ENCODE results near the gene ANKRD34A. TPM values are rescaled to one million over a fixed set of nuclear protein-coding genes. Genes with fewer than 3 reads are reported as not detected.

The ANKRD34A gene
- total and polyA plus RNA-seq, 2 of the 13 experiments (the other 11 are each of a cell fraction or from before 2014, with no cell fraction given) = 0.05 to 0.07 TPM

GRCh38 chr1:145927063-145927886 lies 37.1 kb downstream of the ANKRD34A start, which contains the start of gene RBM8A (continued):
- TF ChIP-seq FIP1L1 (IDR thresholded peaks at IDR 0.05; ENCODE audit: borderline replicate concordance, insufficient read depth, low read depth, low read length) (no peak), RBAK (CRISPR knock-in tag; IDR thresholded peaks at IDR 0.05) (no peak), HMG20A (CRISPR knock-in tag; IDR thresholded peaks at IDR 0.05; ENCODE audit: borderline replicate concordance) (no peak), ZNF580 (CRISPR knock-in tag; IDR thresholded peaks at IDR 0.05; ENCODE audit: borderline replicate concordance, low read depth) (peak; percentile 81; the same call in 1 of the 2 replicates), ZNF781 (CRISPR knock-in tag; IDR thresholded peaks at IDR 0.05; ENCODE audit: borderline replicate concordance, not compliant biosample characterization) (peak; percentile 55), ZNF235 (CRISPR knock-in tag; IDR thresholded peaks at IDR 0.05; ENCODE audit: borderline replicate concordance) (0 out of 2 replicates have a peak, but pooled peaks have one; percentile 58), ZNF550 (CRISPR knock-in tag; IDR thresholded peaks at IDR 0.05; ENCODE audit: borderline replicate concordance) (no peak), CREBL2 (CRISPR knock-in tag; IDR thresholded peaks at IDR 0.05; ENCODE audit: borderline replicate concordance) (no peak), ZBTB37 (CRISPR knock-in tag; IDR thresholded peaks at IDR 0.05) (no peak), ZBTB2 (CRISPR knock-in tag; IDR thresholded peaks at IDR 0.05; ENCODE audit: low read depth) (0 out of 2 replicates have a peak, but pooled peaks have one; percentile 33), RFX5 (IDR thresholded peaks at IDR 0.05; ENCODE audit: low read depth, low read length) (no peak), ZNF576 (CRISPR knock-in tag; IDR thresholded peaks at IDR 0.05) (peak; percentile 44; the same call in 1 of the 2 replicates), KLF6 (CRISPR knock-in tag; IDR thresholded peaks at IDR 0.05) (peak; percentile 59; the same call in 1 of the 2 replicates), ZNF124 (CRISPR knock-in tag; IDR thresholded peaks at IDR 0.05) (no peak; the same call in 1 of the 2 replicates), MYNN (CRISPR knock-in tag; IDR thresholded peaks at IDR 0.05; ENCODE audit: low read depth) (no peak), HMG20B (CRISPR knock-in tag; conservative IDR thresholded peaks at IDR 0.05) (no peak), ZSCAN29 (CRISPR knock-in tag; conservative IDR thresholded peaks at IDR 0.05) (no peak), SMAD1 (CRISPR knock-in tag; IDR thresholded peaks at IDR 0.05; ENCODE audit: borderline replicate concordance, low read depth) (no peak), ZNF556 (CRISPR knock-in tag; IDR thresholded peaks at IDR 0.05; ENCODE audit: borderline replicate concordance) (no peak; the same call in 1 of the 2 replicates), ZNF350 (CRISPR knock-in tag; IDR thresholded peaks at IDR 0.05; ENCODE audit: borderline replicate concordance, low read depth) (peak; percentile 59; the same call in 1 of the 2 replicates)
- TF ChIP-seq, protein P1, sequence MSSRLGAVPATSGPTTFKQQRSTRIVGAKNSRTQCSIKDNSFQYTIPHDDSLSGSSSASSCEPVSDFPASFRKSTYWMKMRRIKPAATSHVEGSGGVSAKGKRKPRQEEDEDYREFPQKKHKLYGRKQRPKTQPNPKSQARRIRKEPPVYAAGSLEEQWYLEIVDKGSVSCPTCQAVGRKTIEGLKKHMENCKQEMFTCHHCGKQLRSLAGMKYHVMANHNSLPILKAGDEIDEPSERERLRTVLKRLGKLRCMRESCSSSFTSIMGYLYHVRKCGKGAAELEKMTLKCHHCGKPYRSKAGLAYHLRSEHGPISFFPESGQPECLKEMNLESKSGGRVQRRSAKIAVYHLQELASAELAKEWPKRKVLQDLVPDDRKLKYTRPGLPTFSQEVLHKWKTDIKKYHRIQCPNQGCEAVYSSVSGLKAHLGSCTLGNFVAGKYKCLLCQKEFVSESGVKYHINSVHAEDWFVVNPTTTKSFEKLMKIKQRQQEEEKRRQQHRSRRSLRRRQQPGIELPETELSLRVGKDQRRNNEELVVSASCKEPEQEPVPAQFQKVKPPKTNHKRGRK (CRISPR knock-in tag; IDR thresholded peaks at IDR 0.05) = no peak
- TF ChIP-seq, protein P2, sequence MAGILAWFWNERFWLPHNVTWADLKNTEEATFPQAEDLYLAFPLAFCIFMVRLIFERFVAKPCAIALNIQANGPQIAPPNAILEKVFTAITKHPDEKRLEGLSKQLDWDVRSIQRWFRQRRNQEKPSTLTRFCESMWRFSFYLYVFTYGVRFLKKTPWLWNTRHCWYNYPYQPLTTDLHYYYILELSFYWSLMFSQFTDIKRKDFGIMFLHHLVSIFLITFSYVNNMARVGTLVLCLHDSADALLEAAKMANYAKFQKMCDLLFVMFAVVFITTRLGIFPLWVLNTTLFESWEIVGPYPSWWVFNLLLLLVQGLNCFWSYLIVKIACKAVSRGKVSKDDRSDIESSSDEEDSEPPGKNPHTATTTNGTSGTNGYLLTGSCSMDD (CRISPR knock-in tag; IDR thresholded peaks at IDR 0.05) = no peak
